Effector memory CD4-positive, alpha-beta T cell (primary cell): Measurements from ENCODE around the gene C1orf159.
"Not testable (repeated sequence)": the region's sequence is repeated elsewhere in the genome, so short reads cannot be mapped to it uniquely, and the experiment has no call there.

Experiments used
- DNase-seq, 3 donors: peaks; one replicate each; pipeline ENCODE4 v3.0.0-alpha.2; 2020
- H3K27ac ChIP-seq: 2 replicates; pipeline ENCODE4 v1.7.0; 2013; ENCODE audit warnings: mild to moderate bottlenecking, low read length, moderate library complexity; ENCODE audit not compliant: insufficient read depth, poor library complexity, severe bottlenecking
- H3K27me3 ChIP-seq: replicated peaks from 2 replicates; pipeline ENCODE4 v1.7.0; 2013; ENCODE audit warnings: mild to moderate bottlenecking, low read length; ENCODE audit not compliant: insufficient read depth, control insufficient read depth, poor library complexity, severe bottlenecking
- H3K36me3 ChIP-seq: 2 replicates; pipeline ENCODE4 v1.7.0; 2013; ENCODE audit warnings: mild to moderate bottlenecking, low read length, moderate library complexity; ENCODE audit not compliant: control insufficient read depth, insufficient read depth
- H3K4me1 ChIP-seq: 2 replicates; pipeline ENCODE4 v1.7.0; 2013; ENCODE audit warnings: low read length, mild to moderate bottlenecking; ENCODE audit not compliant: control insufficient read depth, insufficient read depth, poor library complexity, severe bottlenecking
- H3K4me3 ChIP-seq: 2 replicates; pipeline ENCODE4 v1.7.0; 2013; ENCODE audit warnings: low read length, low read depth, mild to moderate bottlenecking; ENCODE audit not compliant: insufficient read depth, poor library complexity, severe bottlenecking
- H3K9me3 ChIP-seq: 2 replicates; pipeline ENCODE4 v1.7.0; 2013; ENCODE audit warnings: mild to moderate bottlenecking, low read length, moderate library complexity; ENCODE audit not compliant: control insufficient read depth

The C1orf159 gene

DNA sequence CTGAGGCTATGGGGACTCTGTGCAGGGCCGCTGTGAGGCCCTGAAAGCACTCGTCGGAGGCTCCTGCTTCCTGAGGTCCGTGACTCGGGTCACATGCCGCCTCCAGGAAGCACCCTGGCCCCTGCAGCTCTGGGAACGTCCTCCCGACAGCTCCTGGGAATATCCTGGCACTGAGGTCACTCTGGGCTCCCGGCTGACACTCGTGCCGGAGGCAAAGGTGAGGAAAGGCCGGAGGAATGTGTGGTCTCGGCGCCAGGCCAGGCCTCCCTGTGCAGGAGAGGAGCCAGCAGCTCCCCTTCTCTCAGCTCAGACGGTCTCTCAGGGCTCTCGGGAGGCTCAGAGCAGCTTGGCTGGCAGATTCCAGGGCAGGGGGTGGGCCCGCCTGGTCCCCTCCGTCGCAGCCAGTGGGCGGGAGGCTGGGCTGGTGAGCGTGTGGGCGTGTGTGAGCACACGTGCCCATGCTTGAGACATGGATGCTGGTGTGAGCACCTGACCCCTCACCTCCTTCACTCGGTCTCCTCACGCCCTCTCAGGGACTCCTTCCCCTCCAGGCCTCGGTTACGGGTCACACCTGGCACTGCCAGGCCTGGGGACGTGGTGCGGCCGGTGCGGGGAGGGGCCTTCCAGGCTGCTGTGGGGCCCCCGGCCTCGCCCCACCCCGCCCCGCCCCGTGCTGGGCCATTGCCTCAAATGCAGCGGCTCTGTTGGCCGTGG, 36.3 kb downstream of the C1orf159 start:
- peak in 1 of 3 donors; percentile 20 for DNase-seq
- H3K4me3 ChIP-seq = peak overlapping the region; percentile 37
- no peak overlapping the region for H3K27ac ChIP-seq

DNA sequence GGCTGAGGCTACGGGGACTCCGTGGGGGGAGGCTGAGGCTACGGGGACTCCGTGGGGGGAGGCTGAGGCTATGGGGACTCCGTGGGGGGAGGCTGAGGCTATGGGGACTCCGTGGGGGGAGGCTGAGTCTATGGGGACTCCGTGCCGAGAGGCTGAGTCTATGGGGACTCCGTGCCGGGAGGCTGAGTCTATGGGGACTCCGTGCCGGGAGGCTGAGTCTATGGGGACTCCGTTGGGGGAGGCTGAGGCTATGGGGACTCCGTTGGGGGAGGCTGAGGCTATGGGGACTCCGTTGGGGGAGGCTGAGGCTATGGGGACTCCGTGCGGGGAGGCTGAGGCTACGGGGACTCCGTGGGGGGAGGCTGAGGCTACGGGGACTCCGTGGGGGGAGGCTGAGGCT, 38.5 kb downstream of the C1orf159 start:
- not testable (repeated sequence) for H3K9me3 ChIP-seq, H3K27ac ChIP-seq, H3K36me3 ChIP-seq, H3K4me3 ChIP-seq, H3K27me3 ChIP-seq, DNase-seq
- H3K4me1 ChIP-seq = peaks cover 13% of the 10 kb centered on the region

More for the DNA sequence above, 36.3 kb downstream of the C1orf159 start:
- Histone ChIP-seq H3K27me3 (no peaks in the 10 kb centered on the region), H3K4me1 (peaks cover 13% of the 10 kb centered on the region), H3K36me3 (no peaks in the 10 kb centered on the region), H3K9me3 (no peaks in the 10 kb centered on the region)

DNA sequence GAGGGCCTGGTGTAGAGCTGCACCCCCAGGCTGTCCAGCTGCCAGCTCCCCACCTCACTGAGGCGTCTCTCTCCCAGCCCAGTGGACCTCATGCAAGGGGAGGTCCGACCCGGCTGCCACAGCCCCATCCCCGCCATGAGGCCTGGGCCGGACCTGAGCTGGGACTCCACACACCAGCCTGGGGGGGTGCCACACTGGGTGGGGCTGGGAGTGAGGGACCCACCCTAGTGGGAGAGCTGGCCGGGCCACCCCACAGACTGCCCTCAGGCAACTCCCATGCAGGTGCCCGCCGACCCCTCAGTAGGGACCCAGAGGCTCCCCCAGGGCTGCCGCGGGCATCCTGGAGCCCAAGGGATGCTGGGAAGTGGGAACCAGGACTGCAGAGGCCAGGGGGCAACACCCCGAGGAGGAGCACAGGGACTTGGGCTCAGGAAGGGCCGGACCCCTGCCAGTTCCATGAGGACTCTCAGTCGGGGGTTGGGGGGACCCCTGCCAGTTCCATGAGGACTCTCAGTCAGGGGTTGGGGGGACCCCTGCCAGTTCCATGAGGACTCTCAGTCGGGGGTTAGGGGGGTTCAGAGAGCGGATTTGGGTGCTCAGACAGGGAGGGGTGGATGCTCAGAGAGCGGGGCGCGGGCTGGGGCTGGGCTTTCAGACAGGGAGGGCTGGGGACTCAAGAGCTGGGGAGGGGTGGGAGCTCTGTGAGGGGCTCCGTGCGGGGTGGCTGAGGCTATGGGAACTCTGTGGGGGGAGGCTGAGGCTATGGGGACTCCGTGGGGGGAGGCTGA, 40.5 kb downstream of the C1orf159 start:
- no peak overlapping the region for H3K4me3 ChIP-seq
- no peaks in the 10 kb centered on the region for H3K36me3 ChIP-seq
- no peak overlapping the region for H3K27ac ChIP-seq
- peaks cover 12% of the 10 kb centered on the region for H3K4me1 ChIP-seq
- peaks cover 8% of the 10 kb centered on the region for H3K27me3 ChIP-seq
- DNase-seq = no peak
- no peaks in the 10 kb centered on the region for H3K9me3 ChIP-seq

DNA sequence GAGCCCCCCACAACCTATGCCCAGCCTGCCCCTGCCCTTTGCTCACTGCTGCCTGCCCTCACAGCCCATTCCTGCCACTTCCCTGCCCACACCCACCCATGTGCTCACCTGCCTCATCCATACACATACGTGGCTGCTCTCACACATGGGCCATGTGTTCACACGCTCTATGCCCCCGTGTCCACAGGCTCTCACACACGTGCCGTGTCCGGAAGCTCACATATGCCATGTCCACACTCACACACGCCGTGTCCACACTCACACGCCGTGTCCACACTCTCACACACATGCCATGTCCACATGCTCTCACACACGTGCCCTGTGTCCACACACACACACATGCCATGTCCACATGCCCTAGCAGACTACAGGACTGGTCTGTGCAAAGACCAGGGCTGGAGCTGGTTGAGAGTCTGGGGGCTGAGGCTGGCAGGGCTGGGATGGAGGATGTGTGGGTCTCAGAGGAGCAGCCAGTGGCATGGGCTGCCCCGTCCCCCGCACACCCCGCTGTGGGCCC, 41.2 kb downstream of the C1orf159 start:
- Histone ChIP-seq H3K9me3 (no peaks in the 10 kb centered on the region), H3K27ac (no peak overlapping the region), H3K27me3 (peaks cover 8% of the 10 kb centered on the region), H3K36me3 (no peaks in the 10 kb centered on the region), H3K4me1 (peaks cover 7% of the 10 kb centered on the region), H3K4me3 (no peak overlapping the region)
- DNase-seq = no peak

DNA sequence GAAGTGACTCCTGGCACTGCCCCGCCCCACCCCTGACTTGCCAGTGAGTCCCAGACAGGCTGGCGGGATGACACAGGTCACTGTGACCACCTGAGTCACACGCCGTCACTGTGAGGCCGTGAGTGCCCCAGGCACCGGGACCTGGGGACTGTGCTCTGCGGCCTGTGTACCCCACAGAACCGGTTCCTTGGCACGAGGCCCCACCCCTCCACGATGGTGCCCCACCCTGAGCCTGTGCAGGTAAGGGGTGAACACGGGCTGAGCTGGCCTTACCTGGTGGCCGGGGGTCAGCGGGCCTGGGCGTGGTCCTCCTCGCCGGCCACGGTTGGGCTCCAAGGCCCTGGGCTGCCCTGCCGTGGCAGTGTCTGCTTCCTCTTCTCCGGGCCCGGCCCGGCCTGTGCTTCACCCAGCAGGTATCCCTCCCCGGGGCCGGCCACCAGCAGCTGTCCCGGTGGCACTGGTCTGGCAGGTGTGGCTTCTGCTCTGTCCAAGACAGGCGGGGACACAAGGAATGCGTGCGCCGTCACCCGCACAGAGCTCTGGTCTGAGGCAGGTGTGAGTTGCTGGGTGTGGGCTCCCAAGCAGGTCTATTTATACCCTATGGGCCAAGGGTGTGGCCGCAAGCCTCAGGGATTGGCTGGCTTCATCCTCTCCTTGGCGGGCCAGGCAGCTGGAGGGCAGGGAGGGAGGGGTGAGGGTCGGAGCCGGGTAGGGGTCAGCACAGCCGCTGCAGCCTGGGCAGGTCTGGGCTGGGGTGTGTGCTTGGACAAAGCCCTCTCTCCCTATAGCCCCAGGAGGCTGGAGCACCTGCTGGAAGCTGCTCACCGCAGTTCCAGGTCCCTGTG, 41.9 kb downstream of the C1orf159 start, which contains the start of gene RNF223:
TSS of gene RNF223 (minus strand) at position 564 of the 845 bp plus-strand sequence. CDS start 1,740 bp downstream, outside the sequence.
- no peak within 1 kb of the TSS for H3K4me3 ChIP-seq
- DNase-seq = no peak
- H3K4me1 ChIP-seq = peaks cover 7% of the 10 kb centered on the region
- H3K36me3 ChIP-seq = no peaks in the 10 kb centered on the region
- H3K27ac ChIP-seq = no peak within 1 kb of the TSS
- H3K9me3 ChIP-seq = no peaks in the 10 kb centered on the region
- peaks cover 8% of the 10 kb centered on the region for H3K27me3 ChIP-seq

DNA sequence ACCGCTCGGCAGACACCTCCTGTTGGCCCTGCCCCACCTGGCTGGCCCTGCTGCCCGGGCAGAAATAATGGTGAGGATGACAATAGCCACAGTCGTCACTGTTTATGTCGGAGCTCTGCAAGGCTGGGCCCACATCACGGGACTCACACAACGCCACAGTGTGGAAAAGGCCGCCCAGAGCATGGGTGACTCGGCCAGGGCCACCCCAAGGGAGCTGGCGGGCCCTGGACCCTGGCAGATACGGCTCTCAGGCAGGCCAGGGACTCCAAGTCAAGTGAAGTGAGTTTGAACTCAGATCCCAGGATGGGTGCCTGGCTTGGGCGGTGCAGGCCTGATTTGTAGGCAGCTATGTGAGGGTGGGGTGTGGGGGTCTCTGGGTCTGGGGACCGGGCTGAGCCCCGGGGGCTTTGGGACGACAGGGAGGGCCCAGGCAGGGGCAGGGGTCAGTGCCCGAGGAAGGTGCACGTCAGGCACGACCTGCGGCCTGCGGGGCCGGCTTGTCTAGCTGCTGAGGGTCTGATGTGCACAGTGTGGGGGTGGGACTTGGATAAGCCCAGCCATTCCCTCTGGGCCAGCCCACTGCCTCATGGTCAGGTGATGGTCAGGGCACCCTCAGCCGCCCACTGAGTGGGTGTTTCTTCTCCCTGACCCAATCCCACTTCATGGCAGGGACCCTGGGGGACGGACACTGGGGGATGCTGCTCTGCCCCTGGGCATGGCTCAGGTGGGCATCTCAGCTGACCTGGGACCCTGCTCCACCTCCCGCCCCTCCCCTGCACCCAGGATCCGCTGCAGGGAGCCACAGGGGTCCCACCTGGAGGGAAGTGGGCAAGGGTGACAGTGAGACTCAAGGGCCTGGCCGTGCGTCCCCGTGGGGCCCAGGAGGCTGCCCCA, 42.8 kb downstream of the C1orf159 start:
- Histone ChIP-seq H3K4me3 (no peak overlapping the region), H3K27ac (no peak overlapping the region), H3K27me3 (peaks cover 8% of the 10 kb centered on the region), H3K36me3 (no peaks in the 10 kb centered on the region), H3K4me1 (peaks cover 11% of the 10 kb centered on the region), H3K9me3 (no peaks in the 10 kb centered on the region)
- DNase-seq = no peak

DNA sequence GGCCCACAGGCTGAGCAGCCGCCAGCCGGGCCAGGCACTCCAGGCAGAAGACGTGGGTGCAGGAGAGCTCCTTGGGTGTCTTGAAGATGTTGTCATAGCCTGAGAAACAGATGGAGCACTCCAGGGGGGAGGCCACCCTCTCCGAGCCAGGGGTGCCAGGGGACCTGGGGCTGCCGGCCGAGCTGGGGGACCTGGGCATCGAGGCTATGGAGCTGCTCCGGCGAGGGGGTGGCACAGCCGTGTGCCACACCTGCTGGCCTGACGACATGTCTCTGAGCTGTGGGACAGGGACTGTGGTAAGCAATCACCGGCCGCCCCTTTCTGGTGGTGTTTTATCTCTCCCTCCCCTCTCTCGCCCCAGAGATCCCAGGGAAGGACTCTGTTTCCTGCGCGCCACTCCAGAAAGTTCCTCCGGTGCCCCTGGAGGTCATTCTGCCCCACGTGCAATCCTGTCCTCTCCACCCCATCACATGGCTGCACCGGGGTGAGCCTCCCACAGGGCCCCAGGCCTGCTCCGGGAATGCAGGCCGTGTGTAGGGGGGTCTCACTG, 43.5 kb downstream of the C1orf159 start:
- Histone ChIP-seq H3K27ac (no peak overlapping the region), H3K36me3 (no peaks in the 10 kb centered on the region), H3K9me3 (no peaks in the 10 kb centered on the region), H3K4me3 (no peak overlapping the region), H3K27me3 (peaks cover 8% of the 10 kb centered on the region), H3K4me1 (peaks cover 11% of the 10 kb centered on the region)
- no peak for DNase-seq

DNA sequence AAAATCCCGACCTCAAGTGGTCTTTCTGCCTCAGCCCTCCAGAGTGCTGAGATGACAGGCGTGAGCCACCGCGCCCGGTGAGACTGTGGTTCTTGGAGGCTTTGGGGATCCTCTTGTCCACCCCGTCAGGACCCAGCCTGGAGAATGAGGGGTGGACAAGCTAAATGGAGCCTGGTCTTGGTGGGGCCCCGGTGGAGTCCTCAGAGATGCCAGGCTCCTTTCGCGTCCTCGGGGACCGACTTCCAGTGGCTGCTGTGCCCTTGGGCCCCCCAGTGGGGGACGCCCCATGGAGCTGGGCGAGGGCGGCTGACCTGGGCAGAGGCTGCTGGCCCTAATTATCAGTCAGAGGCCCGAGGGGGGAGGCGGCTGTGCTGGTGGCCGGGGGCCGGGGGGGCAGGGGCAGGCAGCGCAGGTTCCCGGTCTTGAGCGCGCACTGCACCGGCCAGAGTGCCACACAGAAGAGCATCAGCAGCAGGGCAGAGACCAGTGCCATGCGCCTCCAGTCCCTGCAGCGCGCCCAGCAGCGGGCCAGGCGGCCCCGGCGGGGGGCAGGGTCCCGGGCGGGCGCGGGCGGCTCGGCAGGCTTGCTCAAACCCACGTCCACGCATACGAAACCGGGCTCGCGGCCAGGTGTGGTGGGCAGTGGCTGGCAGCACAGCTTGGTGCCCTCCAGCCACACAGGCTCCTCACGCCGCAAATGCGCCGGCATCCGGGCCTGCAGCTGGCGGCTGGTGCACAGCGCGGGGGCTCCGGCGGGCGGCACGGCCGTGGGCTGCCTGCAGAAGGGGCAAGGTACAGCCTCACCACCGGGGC, 44.2 kb downstream of the C1orf159 start:
- Histone ChIP-seq H3K27ac (no peak overlapping the region), H3K36me3 (no peaks in the 10 kb centered on the region), H3K4me3 (no peak overlapping the region), H3K9me3 (no peaks in the 10 kb centered on the region), H3K27me3 (peaks cover 8% of the 10 kb centered on the region), H3K4me1 (peaks cover 11% of the 10 kb centered on the region)
- no peak for DNase-seq
